Measurements from ENCODE around the gene MAP1LC3A. TPM values are rescaled to one million over a fixed set of nuclear protein-coding genes. Genes with fewer than 3 reads are reported as not detected.

MAP1LC3A gene
- polyA plus RNA-seq, 1 experiment = 15.9 TPM

DNA sequence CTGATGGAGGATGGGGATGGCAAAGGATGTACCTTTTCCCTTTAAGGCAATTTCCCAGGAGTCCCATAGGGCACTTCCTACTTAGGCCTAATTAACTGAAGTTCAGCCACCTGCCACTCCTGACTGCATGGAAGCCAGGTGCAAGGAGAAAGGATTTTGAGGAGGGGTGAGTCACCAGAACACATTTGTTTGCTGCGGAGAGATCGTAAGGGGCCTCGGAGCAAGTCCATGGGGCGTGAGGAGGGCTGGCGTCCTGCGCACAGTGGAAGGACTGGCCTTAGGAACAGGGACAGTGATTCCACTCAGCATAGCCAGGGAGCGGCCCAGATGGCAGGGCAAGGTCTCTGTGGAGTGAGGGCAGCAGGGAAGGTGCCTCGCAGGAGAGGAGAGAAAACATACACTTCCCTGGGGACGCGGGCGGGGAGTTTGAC is 11.8 kb upstream of the MAP1LC3A start:
- DNase-seq (ENCODE audit: low read depth, low spot score) = no peak
- no peaks in the 10 kb centered on the region for H3K27me3 ChIP-seq (ENCODE audit: control insufficient read depth, insufficient read depth, low read length)
- H3K4me3 ChIP-seq (ENCODE audit: low read depth, low read length) = no peak overlapping the region
- no peak overlapping the region for H3K27ac ChIP-seq (ENCODE audit: low read depth, low read length)
- ChIA-PET CTCF (no interaction called here), POLR2A (no interaction called here)
- H3K9me3 ChIP-seq (ENCODE audit: control insufficient read depth, insufficient read depth, low read length) = no peaks in the 10 kb centered on the region; the same call in 1 of the 2 replicates
- TF ChIP-seq, protein P1, sequence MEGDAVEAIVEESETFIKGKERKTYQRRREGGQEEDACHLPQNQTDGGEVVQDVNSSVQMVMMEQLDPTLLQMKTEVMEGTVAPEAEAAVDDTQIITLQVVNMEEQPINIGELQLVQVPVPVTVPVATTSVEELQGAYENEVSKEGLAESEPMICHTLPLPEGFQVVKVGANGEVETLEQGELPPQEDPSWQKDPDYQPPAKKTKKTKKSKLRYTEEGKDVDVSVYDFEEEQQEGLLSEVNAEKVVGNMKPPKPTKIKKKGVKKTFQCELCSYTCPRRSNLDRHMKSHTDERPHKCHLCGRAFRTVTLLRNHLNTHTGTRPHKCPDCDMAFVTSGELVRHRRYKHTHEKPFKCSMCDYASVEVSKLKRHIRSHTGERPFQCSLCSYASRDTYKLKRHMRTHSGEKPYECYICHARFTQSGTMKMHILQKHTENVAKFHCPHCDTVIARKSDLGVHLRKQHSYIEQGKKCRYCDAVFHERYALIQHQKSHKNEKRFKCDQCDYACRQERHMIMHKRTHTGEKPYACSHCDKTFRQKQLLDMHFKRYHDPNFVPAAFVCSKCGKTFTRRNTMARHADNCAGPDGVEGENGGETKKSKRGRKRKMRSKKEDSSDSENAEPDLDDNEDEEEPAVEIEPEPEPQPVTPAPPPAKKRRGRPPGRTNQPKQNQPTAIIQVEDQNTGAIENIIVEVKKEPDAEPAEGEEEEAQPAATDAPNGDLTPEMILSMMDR (IDR thresholded peaks at IDR 0.05; ENCODE audit: low read depth, low read length) = no peak

DNA sequence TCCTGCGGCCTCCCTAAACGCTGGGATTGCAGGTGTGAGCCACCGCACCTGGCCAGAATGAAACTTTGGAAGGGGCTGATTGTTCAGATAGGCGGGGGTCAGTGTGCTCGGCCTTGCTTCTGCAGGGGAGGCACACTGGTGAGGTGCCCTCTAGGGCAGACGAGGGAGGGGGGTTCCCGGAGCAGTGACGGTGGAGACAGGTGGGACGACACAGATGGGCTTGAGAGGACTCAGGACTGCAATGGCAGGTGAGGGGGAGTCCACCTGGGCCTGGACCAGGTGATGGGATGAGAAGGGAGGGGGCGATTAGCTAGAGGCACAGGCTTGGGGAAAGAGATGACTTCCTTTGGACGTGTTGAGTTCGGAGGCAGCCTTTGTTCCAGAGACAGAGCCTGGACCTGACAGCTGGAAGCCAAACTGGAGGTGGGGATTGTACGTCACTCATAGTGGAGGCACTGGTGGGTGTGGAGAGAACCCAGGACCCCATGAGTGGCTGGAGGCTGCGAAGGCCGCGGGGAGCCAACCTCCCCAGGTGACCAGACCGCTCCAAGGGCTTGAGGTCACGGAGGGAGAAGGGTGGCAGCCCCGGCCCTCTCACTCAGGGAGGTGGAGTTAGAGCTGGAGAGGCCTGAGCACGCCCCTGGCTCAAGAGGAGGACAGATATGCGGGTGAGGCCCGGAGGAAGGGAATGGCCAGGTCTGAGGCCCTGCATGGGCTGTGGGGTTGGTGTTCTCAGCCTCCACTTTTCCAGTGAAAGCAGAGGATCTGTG is 10.5 kb upstream of the MAP1LC3A start:
- Histone ChIP-seq H3K27me3 (ENCODE audit: control insufficient read depth, insufficient read depth, low read length) (no peaks in the 10 kb centered on the region), H3K9me3 (ENCODE audit: control insufficient read depth, insufficient read depth, low read length) (no peaks in the 10 kb centered on the region; the same call in 1 of the 2 replicates), H3K4me3 (ENCODE audit: low read depth, low read length) (no peak overlapping the region), H3K27ac (ENCODE audit: low read depth, low read length) (no peak overlapping the region)
- ChIA-PET CTCF (no interaction called here), POLR2A (no interaction called here)
- TF ChIP-seq, protein P1 (IDR thresholded peaks at IDR 0.05; ENCODE audit: low read depth, low read length) = no peak
- DNase-seq (ENCODE audit: low read depth, low spot score) = no peak

DNA sequence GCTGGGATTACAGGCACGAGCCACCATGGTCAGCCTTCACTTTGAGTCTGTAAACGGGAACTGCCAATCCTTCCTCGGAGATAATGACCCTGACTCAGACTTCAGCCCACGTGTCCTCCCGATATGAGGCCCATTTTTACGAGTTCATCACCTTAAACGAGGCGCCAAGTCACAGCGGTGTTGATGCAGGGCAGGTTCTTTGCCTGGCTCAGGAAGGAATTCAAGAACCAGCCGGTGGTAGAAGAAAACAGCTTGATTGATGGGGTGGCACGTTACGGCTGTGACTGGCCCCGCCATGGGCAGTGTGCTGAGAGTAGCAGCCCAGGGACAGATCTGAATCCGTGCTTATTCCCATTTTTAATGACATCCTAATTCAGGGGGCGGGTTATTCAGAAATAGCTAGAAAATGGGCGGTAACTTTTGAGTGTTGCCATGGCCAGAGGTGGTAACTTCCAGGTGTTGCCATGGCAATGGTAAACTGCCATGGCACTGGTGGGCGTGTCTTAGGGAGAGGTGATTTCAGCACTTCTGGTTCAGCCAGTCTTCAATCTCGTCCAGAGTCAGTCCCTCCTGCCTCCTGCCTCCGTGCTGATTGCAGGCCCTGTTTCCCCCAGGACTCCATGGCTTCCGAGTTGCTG is 9.1 kb upstream of the MAP1LC3A start:
- DNase-seq (ENCODE audit: low read depth, low spot score) = no peak
- no peak overlapping the region for H3K27ac ChIP-seq (ENCODE audit: low read depth, low read length)
- CTCF ChIA-PET = no interaction called here
- POLR2A ChIA-PET = no interaction called here
- no peaks in the 10 kb centered on the region for H3K27me3 ChIP-seq (ENCODE audit: control insufficient read depth, insufficient read depth, low read length)
- no peaks in the 10 kb centered on the region; the same call in 1 of the 2 replicates for H3K9me3 ChIP-seq (ENCODE audit: control insufficient read depth, insufficient read depth, low read length)
- H3K4me3 ChIP-seq (ENCODE audit: low read depth, low read length) = no peak overlapping the region
- TF ChIP-seq, protein P1 (IDR thresholded peaks at IDR 0.05; ENCODE audit: low read depth, low read length) = no peak

DNA sequence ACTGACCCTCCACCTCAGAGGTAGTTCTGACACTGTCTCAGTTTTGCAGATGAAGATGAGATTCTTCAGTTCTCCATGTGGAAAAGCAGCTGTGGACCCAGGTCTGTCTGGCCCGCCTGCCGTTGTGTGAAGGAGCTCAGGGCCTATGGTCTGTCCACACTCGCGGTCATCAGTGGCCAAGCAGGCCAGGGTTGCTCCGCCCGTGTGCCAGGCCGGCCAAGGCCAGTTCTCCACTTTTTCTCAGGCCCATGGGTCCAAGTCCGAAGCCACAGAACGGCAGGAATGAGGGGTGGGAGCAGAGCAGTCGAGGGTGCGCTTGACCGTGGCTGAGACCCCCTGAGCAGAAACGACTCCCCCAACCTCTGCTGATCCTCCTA is 8.6 kb upstream of the MAP1LC3A start:
- POLR2A ChIA-PET = no interaction called here

More for the DNA sequence above, 8.6 kb upstream of the MAP1LC3A start:
- H3K27ac ChIP-seq (ENCODE audit: low read depth, low read length) = no peak overlapping the region
- CTCF ChIA-PET = no interaction called here
- no peak for DNase-seq (ENCODE audit: low read depth, low spot score)
- no peak overlapping the region for H3K4me3 ChIP-seq (ENCODE audit: low read depth, low read length)
- TF ChIP-seq, protein P1 (IDR thresholded peaks at IDR 0.05; ENCODE audit: low read depth, low read length) = no peak
- no peaks in the 10 kb centered on the region; the same call in 1 of the 2 replicates for H3K9me3 ChIP-seq (ENCODE audit: control insufficient read depth, insufficient read depth, low read length)
- no peaks in the 10 kb centered on the region for H3K27me3 ChIP-seq (ENCODE audit: control insufficient read depth, insufficient read depth, low read length)
